Measurements from ENCODE around the gene CREB3L2.

GRCh38 chr7:137956591-137956990 lies 45.3 kb downstream of the CREB3L2 start:
- no peak for TF ChIP-seq RAD51 (IDR thresholded peaks at IDR 0.05; ENCODE audit: borderline replicate concordance)
- TF ChIP-seq NFE2 (CRISPR knock-in tag; IDR thresholded peaks at IDR 0.05) = no peak
- no peak for TF ChIP-seq CEBPB (IDR thresholded peaks at IDR 0.05; ENCODE audit: borderline replicate concordance, low read depth, low read length)
- TF ChIP-seq ZNF274 (CRISPR knock-in tag; IDR thresholded peaks at IDR 0.05) = no peak
- no peak for TF ChIP-seq ADNP (CRISPR knock-in tag; IDR thresholded peaks at IDR 0.05)
- no peak for TF ChIP-seq CTCF (CRISPR knock-in tag; IDR thresholded peaks at IDR 0.05)
- no peak for TF ChIP-seq ZNF446 (CRISPR knock-in tag; IDR thresholded peaks at IDR 0.05)
- no peak for TF ChIP-seq ZNF280B (CRISPR knock-in tag; IDR thresholded peaks at IDR 0.05; ENCODE audit: borderline replicate concordance)
- no peak for TF ChIP-seq GZF1 (CRISPR knock-in tag; IDR thresholded peaks at IDR 0.05)
- no peak for TF ChIP-seq TAF1 (CRISPR knock-in tag; IDR thresholded peaks at IDR 0.05)
- TF ChIP-seq EZH2 (conservative IDR thresholded peaks at IDR 0.05; ENCODE audit: low read depth, low read length) = no peak
- TF ChIP-seq DBP (CRISPR knock-in tag; IDR thresholded peaks at IDR 0.05; ENCODE audit: not compliant biosample characterization) = no peak
- TF ChIP-seq PAWR (CRISPR knock-in tag; IDR thresholded peaks at IDR 0.05; ENCODE audit: borderline replicate concordance) = no peak
- TF ChIP-seq RERE (CRISPR knock-in tag; IDR thresholded peaks at IDR 0.05; ENCODE audit: low read depth) = no peak
